ENCODE data around the gene TAF8.

The TAF8 gene

GRCh38 chr6:42100029-42100901 lies 49.9 kb downstream of the TAF8 start:
- no peak for DNase-seq (ENCODE audit: low spot score)

DNA sequence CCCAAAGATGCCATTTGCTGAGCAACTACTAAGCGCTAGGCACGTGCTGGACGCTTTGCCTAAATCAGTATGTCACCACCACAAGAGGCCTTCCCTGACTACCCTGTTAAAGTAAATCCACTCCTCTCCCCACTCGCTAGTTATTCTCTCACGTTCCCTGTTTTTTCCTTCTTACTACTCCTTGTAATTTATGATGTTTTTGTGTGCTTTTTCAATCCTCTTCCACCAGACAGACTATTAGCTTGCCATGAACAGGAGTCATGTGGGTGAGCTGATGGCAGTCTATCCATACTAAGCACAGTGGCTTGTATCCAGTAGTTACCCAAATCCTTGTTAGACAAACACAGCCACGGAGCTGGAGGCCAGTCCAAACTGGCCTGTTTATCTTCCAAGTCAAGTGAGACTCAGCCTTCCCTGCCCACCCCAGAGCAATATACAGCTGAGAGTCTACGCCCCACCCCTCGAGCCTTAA lies 50.9 kb downstream of the TAF8 start:
- DNase-seq (ENCODE audit: low spot score), result no peak

DNA sequence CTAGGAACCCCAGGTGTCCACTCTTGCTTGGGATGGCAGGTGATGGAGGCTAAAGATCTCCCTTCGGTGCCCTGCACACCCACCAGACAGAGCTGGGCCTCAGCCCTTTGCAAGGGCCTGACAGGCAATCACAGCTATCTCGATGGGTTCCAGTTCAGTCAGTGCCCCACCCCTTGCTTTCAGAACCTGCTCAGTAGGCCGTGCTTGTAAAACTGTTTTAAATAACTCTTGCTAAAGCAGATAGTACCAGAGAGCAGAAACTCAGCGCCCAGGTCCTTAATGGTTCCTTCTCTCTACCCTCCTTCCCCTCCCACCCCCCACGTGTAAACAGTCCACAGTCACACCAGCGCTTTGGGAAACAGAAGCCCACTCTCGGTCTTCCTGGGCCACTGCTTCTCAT lies 52.9 kb downstream of the TAF8 start:
- no peak for DNase-seq (ENCODE audit: low spot score)

- no peak for DNase-seq (ENCODE audit: low spot score)
These were observed 53.4 kb downstream of the TAF8 start for GRCh38 chr6:42103753-42104094.

- DNase-seq (ENCODE audit: low spot score), result peak; percentile 70
These were observed 53.9 kb downstream of the TAF8 start for GRCh38 chr6:42104095-42104803.

DNA sequence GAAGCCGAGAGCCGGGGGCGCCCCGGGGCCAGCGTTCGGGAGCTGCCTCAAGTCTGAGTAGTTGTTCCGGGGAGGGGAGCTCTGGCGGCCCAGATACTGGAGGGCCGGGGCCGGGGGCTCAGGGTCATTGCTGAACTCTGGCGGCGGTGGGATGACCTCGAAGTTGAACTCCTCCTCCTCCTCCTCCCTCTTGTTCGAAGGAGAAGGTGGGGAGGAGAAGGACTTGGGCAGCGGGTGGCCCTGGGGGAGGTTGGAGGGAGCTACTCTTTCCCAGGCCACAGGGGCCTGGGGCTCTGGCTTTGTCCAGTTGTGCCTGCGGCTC lies 54.4 kb downstream of the TAF8 start:
- no peak for DNase-seq (ENCODE audit: low spot score)

- no peak for DNase-seq (ENCODE audit: low spot score)
These were observed 54.9 kb downstream of the TAF8 start for GRCh38 chr6:42105156-42105648.

DNA sequence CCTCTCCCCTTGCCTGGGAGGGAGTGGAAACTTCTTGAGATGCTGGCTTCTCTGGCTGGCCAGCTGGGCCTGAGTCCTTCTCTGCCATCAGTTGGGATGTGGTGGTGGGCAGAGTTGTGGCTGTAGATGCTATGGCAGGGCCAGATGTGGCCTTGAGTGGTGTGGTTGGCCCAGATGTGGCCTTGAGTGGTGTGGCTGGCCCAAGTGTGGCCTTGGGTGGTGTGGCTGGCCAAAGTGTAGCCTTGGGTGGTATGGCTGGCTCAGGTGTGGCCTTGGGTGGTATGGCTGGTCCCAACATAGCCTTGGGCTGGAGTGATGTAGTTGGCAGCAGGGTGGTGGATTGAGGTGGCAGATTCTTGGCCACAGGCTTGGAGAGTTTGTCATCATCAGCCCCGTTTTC lies 55.4 kb downstream of the TAF8 start:
- DNase-seq (ENCODE audit: low spot score), result no peak

DNA sequence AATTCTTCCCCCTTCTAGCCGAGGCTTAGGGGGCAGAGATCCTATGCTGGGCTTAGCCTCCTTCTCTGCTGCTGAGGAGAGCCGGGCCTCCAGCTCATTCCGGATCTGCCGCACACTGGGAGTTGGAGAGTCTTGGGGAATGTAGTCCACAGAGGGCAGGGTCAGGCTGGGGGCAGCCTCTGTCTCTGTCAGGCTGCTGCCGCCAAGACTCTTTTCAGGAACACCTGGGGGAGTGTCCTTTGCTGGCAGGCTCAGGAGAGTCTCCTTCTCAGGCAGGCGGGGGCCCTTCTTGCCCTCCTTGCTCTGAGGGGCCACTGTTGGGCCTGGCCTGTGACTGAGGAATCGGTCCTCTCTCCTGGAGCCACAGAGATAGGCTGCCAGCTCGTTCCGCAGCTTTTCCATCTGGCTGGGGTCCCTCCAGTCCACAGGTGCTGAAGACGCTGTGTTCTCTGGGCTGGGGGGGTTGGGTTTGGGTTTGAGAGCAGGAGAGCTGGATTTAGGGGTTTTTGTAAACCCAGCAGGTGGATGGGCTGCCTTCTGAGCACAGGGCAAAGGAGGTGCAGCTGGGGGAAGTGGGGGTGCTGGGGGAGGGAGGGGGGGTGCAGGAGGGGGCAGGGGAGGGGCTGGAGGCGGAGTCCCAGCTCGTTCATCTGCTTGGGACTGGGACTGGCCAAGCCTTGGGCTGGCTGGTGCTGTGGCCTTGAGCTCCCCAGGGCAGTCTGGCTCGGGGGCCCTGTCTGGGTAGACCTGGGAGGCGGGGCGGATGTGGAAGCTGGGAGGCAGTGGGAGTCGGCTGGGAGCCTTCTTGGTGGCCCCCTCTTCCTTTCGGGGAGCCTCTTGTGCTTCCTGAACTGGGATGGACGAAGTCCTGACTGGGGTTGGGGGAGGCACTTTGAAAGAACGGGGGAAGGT lies 56.0 kb downstream of the TAF8 start:
- DNase-seq (ENCODE audit: low spot score), result no peak

- no peak for DNase-seq (ENCODE audit: low spot score)
These were observed 57.7 kb downstream of the TAF8 start for GRCh38 chr6:42108071-42108470.

DNA sequence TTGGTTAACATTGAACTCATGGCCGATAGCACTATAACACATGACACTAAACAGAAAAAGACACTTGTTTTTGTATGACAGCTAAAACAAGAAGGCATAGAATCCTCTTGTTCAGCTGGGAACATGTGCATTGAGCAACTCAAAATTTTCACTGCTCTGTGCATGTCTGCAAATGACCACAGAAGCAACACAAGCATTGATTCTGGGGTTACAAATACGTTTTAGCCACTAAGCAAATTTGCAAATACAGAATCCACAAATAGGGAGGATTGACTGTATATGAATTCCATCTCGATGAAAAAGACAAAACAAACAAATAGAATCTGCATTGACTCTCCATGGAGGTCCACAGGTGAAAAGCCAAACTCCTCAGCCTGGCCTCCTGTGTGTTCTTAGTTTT lies 60.4 kb downstream of the TAF8 start:
- no peak for DNase-seq (ENCODE audit: low spot score)

- no peak for DNase-seq (ENCODE audit: low spot score)
These were observed 62.0 kb downstream of the TAF8 start for GRCh38 chr6:42112351-42112750.

DNA sequence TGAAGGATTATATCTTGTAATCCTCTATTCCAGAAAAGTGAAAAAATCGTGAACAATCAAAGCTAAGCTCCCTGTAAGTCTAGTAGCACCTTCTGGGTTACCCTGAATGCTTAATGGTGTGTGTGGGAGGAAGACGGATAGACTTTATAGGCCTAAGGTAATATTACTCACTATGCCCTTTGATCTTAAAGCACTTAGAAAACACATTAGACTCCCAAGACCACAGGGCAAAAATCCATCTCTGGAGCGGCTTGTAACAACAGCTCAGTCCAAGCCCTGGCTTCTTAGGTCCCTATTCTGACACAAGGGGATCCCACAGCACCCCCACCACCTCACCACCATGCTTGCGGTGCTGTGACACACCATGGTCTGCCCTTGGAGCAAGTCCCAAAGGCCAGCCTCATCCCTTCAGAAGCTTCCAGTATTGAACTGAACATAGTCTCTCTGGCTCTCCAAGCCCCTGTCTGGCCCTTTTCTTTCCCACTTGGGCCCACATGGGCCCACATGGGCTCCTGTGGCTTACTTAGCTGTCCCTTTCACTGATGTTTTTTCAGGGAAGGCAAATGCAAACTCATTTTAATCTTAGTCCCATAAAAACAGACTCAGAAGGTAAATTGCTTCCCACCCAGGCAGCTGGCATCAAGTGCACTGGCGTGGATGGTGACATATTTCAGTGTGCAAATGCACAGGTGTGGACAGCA lies 63.8 kb downstream of the TAF8 start:
- DNase-seq (ENCODE audit: low spot score), result no peak

DNA sequence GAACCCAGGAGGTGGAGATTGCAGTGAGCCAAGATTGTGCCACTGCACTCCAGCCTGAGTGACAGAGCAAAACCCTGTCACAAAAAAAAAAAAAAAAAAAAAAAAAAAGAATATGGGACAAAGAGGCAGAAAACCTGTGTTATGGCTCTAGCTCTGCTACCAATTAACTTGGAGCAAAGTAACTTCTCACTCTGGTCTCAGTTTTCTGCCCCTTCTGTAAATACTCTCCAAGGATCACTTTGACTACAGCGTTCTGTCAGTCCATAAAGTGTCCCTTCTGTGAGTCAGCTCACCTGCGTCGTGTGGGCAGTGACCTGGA lies 67.5 kb downstream of the TAF8 start:
- no peak for DNase-seq (ENCODE audit: low spot score)

DNA sequence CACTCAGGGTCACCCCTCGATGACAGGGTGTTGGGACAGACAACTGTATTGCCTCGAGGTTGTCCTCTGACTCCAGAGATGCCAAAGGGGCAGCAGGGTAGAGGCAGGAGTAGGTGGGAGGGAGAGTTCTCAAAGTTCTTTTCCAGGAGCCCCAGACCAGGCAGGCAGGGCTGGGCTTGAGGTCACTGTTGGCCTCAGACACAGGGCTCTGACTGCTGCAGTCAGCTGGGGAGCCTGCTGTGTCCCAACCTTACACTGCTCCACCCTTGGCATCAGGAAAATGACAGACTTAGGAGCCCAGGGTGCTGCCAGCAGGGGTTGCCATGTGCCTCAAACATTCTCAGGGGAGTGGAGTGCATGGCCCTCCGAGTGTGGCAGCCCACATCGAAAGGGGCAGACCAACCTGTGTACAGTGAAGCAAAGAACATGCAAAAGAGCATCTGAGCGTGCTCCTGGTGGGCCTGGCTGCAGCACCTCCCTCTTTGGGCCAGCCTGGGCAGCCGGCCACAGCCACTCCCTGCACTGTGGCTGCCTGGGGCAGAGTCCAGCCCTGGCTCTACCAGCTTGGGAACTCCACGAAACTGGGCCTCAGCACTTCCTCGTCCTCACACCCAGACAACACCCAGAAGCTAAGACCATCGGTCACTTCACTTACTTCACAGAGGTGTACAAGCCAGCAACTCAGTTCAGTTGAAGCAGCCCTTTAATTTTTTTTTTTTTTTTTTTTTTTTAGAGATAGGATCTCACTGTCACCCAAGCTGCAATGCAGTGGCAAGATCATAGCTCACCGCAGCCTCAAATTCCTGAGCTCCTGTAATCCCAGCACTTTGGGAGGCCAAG lies 68.1 kb downstream of the TAF8 start:
- DNase-seq (ENCODE audit: low spot score), result no peak

DNA sequence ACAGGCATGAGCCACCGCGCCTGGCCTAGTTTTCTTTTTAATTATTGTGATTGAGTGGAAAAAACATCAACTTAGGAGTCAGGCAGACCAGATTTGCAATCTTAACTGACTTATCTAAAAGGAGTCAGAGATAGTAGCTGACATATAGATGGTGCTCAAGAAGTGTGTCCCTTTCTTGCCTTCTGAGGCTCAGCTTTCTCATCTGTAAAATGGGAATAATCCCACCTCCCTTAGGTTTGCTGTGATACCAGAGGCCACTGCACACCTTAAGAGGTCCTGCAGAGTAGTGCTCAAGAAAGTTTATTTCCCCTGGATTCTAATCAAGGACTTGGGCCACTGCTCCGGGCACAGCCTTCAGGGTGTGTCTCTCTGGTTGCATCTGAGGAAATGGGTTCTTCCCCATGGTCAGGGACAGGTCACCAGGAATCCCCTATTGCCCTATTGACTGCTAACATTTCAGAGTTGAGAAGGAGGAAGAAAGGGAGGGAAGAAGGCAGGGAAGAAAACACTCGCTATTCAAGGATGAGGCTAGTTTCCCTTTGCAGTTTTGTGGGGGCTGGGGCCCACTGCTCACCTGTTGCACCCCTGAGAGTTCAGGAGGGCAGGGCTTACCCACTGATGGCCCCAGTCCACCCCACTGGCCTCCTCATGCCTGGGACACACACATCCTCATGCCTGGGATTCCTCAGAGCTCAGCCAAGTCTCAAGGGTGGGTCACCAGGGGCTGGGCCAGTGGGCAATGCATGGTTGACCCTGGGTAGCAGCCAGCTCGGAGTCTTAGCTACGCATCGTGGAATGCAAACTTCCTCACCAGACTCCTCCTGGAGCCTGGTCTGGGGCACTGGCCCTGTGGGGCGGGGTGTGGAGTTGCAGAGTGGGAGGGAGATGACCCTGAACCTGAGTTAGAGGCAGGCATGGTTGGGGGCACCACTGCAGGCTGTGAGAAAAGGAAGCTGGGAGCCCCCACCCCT lies 70.9 kb downstream of the TAF8 start:
- DNase-seq (ENCODE audit: low spot score), result no peak

DNA sequence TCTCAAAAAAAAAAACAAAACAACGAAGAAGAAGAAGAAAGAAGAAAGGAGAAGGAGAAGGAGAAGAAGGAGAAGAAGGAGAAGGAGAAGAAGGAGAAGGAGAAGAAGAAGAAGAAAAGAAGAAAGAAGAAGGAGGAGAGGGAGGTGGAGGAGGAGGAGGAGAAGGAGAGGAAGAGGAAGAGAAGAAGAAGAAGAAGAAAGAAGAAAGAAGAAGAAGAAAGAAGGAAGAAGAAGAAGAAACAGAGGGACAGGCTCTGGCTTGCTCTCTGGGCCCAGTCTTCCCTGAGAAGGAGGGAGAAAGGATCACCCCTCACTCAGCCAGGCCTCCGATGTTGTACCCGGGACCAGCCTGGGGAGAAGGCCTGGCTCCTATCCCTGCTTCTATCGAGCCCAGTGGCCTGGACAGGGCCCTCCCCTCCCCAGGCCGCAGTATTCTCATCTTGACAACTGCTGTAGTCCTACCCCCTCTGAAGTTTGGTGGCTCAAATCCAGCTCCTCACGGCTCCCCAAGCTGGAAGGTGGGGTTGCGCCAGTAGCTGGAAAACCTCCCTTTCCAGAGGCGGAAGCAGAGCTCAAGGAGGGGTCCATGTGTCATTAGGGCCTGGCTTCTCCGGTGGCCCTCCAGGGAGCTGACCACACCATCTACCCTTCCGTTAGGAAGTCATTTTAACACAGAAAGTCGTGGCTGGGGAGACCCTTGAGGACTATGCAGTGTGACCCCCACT lies 73.2 kb downstream of the TAF8 start:
- DNase-seq (ENCODE audit: low spot score), result no peak

DNA sequence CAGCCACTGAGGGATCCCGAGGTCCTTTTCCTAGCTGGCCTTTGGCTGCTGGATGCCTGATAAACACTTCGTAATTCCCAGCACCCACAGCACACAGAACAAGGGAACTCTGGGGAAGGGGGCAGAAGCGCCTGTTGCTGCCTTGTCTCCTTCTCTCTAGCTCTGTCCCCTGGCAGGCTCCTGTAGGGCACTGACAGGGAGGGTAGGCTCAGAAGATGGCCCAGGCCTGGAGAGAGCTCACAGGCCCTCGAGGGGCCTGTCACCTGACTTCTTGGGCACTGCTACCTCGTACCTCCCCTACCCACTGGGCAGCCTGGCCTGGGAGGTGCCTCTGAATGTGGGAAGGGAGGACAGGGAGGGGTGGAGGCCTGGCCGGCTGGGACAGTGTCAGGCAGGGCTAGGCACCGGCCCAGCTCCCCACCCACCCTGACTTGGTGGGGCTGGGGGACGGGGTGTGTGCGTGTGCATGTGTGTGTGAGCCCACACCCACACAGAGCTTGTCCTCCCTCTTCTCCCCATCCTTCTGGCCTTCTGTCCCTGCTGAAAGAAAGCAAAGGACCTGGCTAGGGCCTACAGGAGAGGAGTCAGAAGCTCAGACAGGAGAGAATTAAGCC lies 74.0 kb downstream of the TAF8 start:
- DNase-seq (ENCODE audit: low spot score), result no peak

- no peak for DNase-seq (ENCODE audit: low spot score)
These were observed 74.9 kb downstream of the TAF8 start for GRCh38 chr6:42125231-42125630.

All from hematopoietic multipotent progenitor cell treated with erythropoietin and hydrocortisone succinate and interleukin-3 and kit ligand, for 15 days (in vitro differentiated cells).